SH-SY5Y (cell line): ENCODE results near the gene PNPLA6.

Source experiments
- GATA2 ChIP-seq: IDR thresholded peaks from 2 replicates; pipeline ENCODE4 v1.6.1; 2011; ENCODE audit warnings: mild to moderate bottlenecking, low read depth, low read length
- GATA3 ChIP-seq: IDR thresholded peaks from 2 replicates; pipeline ENCODE4 v1.6.1; 2011; ENCODE audit warnings: low read depth, mild to moderate bottlenecking, low read length, moderate library complexity

DNA sequence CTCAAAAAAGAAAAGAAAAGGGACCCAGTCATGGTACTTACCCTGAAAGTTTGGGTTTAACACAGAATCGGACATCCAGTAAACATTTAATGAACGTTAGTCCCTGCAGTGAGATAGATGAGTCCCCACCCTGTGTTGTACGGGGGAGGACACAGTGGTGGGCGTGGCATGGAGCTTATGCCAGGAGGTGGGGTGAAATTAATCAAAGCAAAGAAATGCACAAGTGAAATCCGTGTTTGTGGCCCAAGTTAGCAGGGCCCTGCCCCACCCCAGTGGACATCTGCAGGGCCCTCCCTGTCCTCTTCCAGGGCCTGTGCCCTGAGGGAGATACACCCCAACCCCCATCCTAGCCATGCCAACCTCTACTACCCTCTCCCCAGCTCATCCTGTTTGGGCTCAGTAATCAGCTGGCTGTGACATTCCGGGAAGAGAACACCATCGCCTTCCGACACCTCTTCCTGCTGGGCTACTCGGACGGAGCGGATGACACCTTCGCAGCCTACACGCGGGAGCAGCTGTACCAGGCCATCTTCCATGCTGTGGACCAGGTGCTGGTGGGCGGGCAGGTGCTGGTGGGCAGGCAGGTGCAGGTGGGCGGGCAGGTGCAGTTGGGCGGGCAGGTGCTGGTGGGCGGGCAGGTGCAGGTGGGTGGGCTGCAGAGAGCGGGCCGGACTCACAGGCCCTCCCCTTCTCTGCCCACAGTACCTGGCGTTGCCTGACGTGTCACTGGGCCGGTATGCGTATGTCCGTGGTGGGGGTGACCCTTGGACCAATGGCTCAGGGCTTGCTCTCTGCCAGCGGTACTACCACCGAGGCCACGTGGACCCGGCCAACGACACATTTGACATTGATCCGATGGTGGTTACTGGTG, 9.2 kb upstream of the PNPLA6 start:
- TF ChIP-seq GATA2 (no peak), GATA3 (no peak)
